Neural cell (in vitro differentiated cells): Measurements from ENCODE around the gene HIRIP3. TPM values are rescaled to one million over a fixed set of nuclear protein-coding genes. Genes with fewer than 3 reads are reported as not detected.

ENCODE experiments used
- H2AFZ ChIP-seq: fragments of 200-600, 300-800 bp; sonication (generic), shearing (Covaris generic); 2 replicates; pipeline ENCODE4 v1.6.0; 2014; ENCODE audit warnings: low read depth, mild to moderate bottlenecking, antibody characterized with exemption, low read length, moderate library complexity
- H3F3A ChIP-seq: fragments of 200-600 bp; shearing (Covaris generic); 2 replicates; pipeline ENCODE4 v1.6.1; 2016; ENCODE audit warnings: mild to moderate bottlenecking, moderate library complexity, mixed read lengths, antibody characterized with exemption, low read length; ENCODE audit not compliant: insufficient read depth, poor library complexity, severe bottlenecking
- H3K27ac ChIP-seq: fragments of 200-600, 300-800 bp; sonication (generic), shearing (Covaris generic); 2 replicates; pipeline ENCODE4 v1.5.1; 2014; ENCODE audit warnings: mild to moderate bottlenecking, low read length, moderate library complexity
- H3K27me3 ChIP-seq: fragments of 300-800, 200-600 bp; sonication (generic), shearing (Covaris generic); 2 replicates; pipeline ENCODE4 v1.6.0; 2014; ENCODE audit warnings: mild to moderate bottlenecking, low read depth, low read length, moderate library complexity; ENCODE audit not compliant: insufficient read depth
- H3K36me3 ChIP-seq: fragments of 300-800, 200-600 bp; sonication (generic), shearing (Covaris generic); 2 replicates; pipeline ENCODE4 v1.5.1; 2014; ENCODE audit warnings: mild to moderate bottlenecking, antibody characterized with exemption, low read length, moderate library complexity; ENCODE audit not compliant: insufficient read depth
- H3K4me2 ChIP-seq: fragments of 300-800, 200-600 bp; sonication (generic), shearing (Covaris generic); 2 replicates; pipeline ENCODE4 v1.6.0; 2014; ENCODE audit warnings: mild to moderate bottlenecking, low read length
- H3K4me3 ChIP-seq: fragments of 300-800, 200-600 bp; sonication (generic), shearing (Covaris generic); 2 replicates; pipeline ENCODE4 v1.5.1; 2014; ENCODE audit warnings: mild to moderate bottlenecking, low read length, moderate library complexity
- H3K79me2 ChIP-seq: fragments of 200-600 bp; shearing (Covaris generic); replicated peaks from 2 replicates; pipeline ENCODE4 v1.6.0; 2014; ENCODE audit warnings: mild to moderate bottlenecking, low read length, moderate library complexity; ENCODE audit not compliant: insufficient read depth
- H3K9ac ChIP-seq: fragments of 300-800, 200-600 bp; sonication (generic), shearing (Covaris generic); 2 replicates; pipeline ENCODE4 v1.6.1; 2016; ENCODE audit warnings: mild to moderate bottlenecking, low read length, mixed read lengths
- H3K9me2 ChIP-seq: fragments of 200-600 bp; shearing (Covaris generic); 2 replicates; pipeline ENCODE4 v1.6.1; 2016; ENCODE audit warnings: mild to moderate bottlenecking, low read length, mixed read lengths; ENCODE audit not compliant: insufficient read depth
- H3K9me3 ChIP-seq: fragments of 200-600, 300-800 bp; sonication (generic), shearing (Covaris generic); 2 replicates; pipeline ENCODE4 v1.6.1; 2016; ENCODE audit warnings: mild to moderate bottlenecking, mixed run types, low read length, moderate library complexity, mixed read lengths
- H4K20me1 ChIP-seq: fragments of 200-600 bp; shearing (Covaris generic); 2 replicates; pipeline ENCODE4 v1.6.1; 2016; ENCODE audit warnings: mild to moderate bottlenecking, mixed run types; ENCODE audit not compliant: insufficient read depth
- CTCF ChIP-seq: fragments of 450-650 bp; IDR thresholded peaks from 2 replicates; pipeline ENCODE4 v1.5.1; 2014; ENCODE audit warnings: antibody characterized with exemption, mild to moderate bottlenecking, moderate library complexity; ENCODE audit not compliant: poor library complexity, severe bottlenecking
- EP300 ChIP-seq: fragments of 450-650 bp; conservative IDR thresholded peaks from 2 replicates; pipeline ENCODE4 v1.6.1; 2014; ENCODE audit warnings: antibody characterized with exemption, mild to moderate bottlenecking, moderate library complexity; ENCODE audit not compliant: poor library complexity, severe bottlenecking
- EZH2 ChIP-seq: fragments of 200-600, 300-800 bp; shearing (Covaris generic), sonication (generic); IDR thresholded peaks from 2 replicates; pipeline ENCODE4 v1.6.1; 2014; ENCODE audit warnings: antibody characterized with exemption, low read length, borderline replicate concordance, mild to moderate bottlenecking; ENCODE audit not compliant: insufficient read depth, poor library complexity, severe bottlenecking
- MXI1 ChIP-seq: fragments of 450-650 bp; conservative IDR thresholded peaks from 2 replicates; pipeline ENCODE4 v1.6.1; 2014; ENCODE audit warnings: antibody characterized with exemption, mild to moderate bottlenecking; ENCODE audit not compliant: poor library complexity, severe bottlenecking
- POLR2AphosphoS5 ChIP-seq: IDR thresholded peaks from 2 replicates; pipeline ENCODE4 v1.6.1; 2012
- RAD21 ChIP-seq: fragments of 450-650 bp; conservative IDR thresholded peaks from 2 replicates; pipeline ENCODE4 v1.6.1; 2014; ENCODE audit warnings: antibody characterized with exemption, mild to moderate bottlenecking, moderate library complexity
- REST ChIP-seq: IDR thresholded peaks from 2 replicates; pipeline ENCODE4 v1.6.1; 2012; ENCODE audit warnings: borderline replicate concordance
- SMC3 ChIP-seq: fragments of 450-650 bp; conservative IDR thresholded peaks from 2 replicates; pipeline ENCODE4 v1.6.1; 2014; ENCODE audit warnings: antibody characterized with exemption, mild to moderate bottlenecking, moderate library complexity; ENCODE audit not compliant: poor library complexity
- TAF1 ChIP-seq: IDR thresholded peaks from 2 replicates; pipeline ENCODE4 v1.6.1; 2012; ENCODE audit warnings: low read depth
- polyA plus RNA-seq: library from polyadenylated mRNA; depleted of rRNA; stranded (reverse); fragments of >200 nt; gene quantifications from 2 replicates; pipeline ENCODE4 v1.2.3, GENCODE V29; 2014

The HIRIP3 gene
- polyA plus RNA-seq, 1 donor from 2014 or later = 51.2 TPM

GRCh38 chr16:30026449-30026848 lies 31.0 kb upstream of the HIRIP3 start:
- Histone ChIP-seq H2AFZ (no peak overlapping the region), H3K27me3 (no peaks in the 10 kb centered on the region), H3K36me3 (no peaks in the 10 kb centered on the region), H3K9ac (no peak overlapping the region), H4K20me1 (no peaks in the 10 kb centered on the region), H3K9me3 (no peaks in the 10 kb centered on the region), H3K9me2 (no peaks in the 10 kb centered on the region), H3F3A (no peaks in the 10 kb centered on the region), H3K4me2 (no peak overlapping the region), H3K27ac (no peak overlapping the region), H3K79me2 (peaks cover 3% of the 10 kb centered on the region), H3K4me3 (no peak overlapping the region)
- TF ChIP-seq POLR2AphosphoS5 (no peak), MXI1 (no peak), CTCF (no peak), REST (no peak), EZH2 (no peak), TAF1 (no peak), SMC3 (no peak), EP300 (no peak), RAD21 (no peak)

- Histone ChIP-seq H3F3A (no peaks in the 10 kb centered on the region), H3K27me3 (no peaks in the 10 kb centered on the region), H3K9me2 (no peaks in the 10 kb centered on the region), H4K20me1 (no peaks in the 10 kb centered on the region), H3K9me3 (no peaks in the 10 kb centered on the region), H2AFZ (no peak overlapping the region), H3K79me2 (no peaks in the 10 kb centered on the region), H3K4me3 (no peak overlapping the region), H3K36me3 (no peaks in the 10 kb centered on the region), H3K9ac (no peak overlapping the region), H3K4me2 (no peak overlapping the region), H3K27ac (no peak overlapping the region)
- TF ChIP-seq EP300 = no peak
- TF ChIP-seq MXI1 = no peak
- no peak for TF ChIP-seq SMC3
- TF ChIP-seq RAD21 = no peak
- TF ChIP-seq POLR2AphosphoS5 = no peak
- no peak for TF ChIP-seq TAF1
- TF ChIP-seq CTCF = no peak
Measured at GRCh38 chr16:30025574-30025973, 30.2 kb upstream of the HIRIP3 start.
